DMS53 (cell line): ENCODE results near the gene TMEM40.
"Not testable (repeated sequence)": the region's sequence is repeated elsewhere in the genome, so short reads cannot be mapped to it uniquely, and the experiment has no call there.

Source experiments
- DNase-seq: peaks from one replicate; lab custom pipeline; 2025; lab: John Stamatoyannopoulos, UW

The TMEM40 gene, protein sequence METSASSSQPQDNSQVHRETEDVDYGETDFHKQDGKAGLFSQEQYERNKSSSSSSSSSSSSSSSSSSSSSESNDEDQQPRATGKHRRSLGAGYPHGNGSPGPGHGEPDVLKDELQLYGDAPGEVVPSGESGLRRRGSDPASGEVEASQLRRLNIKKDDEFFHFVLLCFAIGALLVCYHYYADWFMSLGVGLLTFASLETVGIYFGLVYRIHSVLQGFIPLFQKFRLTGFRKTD

DNA sequence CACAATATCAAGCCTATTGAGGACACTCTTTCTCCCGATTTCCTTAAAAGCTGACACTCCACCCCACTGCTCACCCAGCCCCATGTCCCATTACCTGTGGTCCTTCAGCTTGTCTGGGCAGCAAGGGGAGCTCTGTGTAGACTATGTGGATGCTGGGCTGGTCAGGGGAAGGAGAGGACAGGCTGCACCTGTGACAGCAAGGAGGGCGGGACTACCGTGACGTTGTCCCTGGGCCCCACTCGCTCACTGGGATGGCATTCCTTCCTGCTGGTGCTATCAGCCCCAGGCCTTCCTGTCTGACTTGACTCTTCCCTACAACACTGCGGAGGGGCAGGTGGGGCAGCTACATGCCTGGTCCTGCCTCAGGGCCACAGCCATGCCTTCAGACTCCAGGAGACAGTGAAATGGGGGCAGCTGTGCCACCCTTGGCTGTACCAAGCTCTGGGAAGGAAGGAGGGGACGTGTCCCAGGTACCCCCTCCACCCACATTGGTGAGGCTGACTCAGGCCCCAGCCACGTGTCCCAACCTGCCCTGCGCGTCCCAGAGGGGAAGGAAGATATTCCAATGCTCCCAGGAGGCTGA, at the start of gene TMEM40:
TMEM40 (minus strand) TSS at position 163 of the 583 bp plus-strand sequence. CDS start 9,427 bp downstream, outside the sequence.
- DNase-seq: no peak

DNA sequence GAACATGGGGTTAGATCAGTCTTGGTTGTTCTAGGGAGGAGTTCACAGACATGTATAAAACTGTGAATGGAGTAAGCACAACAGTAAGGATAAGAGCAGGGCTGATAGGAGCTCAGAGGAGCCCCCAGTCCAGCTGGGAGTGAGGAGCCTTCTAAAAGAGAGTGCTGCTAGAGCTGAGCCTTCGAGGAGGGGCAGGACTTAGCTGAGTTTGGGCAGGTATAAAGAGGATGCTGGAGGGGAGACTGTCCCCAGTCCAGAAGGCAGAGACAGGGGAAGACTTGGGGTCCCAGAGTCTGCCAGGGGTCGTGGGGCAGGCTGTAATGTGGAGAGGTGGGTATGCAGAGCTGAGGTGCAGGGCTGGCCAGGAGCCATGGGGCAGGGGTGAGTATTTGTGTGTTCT, 49.5 kb upstream of the TMEM40 start:
- DNase-seq: no peak

DNA sequence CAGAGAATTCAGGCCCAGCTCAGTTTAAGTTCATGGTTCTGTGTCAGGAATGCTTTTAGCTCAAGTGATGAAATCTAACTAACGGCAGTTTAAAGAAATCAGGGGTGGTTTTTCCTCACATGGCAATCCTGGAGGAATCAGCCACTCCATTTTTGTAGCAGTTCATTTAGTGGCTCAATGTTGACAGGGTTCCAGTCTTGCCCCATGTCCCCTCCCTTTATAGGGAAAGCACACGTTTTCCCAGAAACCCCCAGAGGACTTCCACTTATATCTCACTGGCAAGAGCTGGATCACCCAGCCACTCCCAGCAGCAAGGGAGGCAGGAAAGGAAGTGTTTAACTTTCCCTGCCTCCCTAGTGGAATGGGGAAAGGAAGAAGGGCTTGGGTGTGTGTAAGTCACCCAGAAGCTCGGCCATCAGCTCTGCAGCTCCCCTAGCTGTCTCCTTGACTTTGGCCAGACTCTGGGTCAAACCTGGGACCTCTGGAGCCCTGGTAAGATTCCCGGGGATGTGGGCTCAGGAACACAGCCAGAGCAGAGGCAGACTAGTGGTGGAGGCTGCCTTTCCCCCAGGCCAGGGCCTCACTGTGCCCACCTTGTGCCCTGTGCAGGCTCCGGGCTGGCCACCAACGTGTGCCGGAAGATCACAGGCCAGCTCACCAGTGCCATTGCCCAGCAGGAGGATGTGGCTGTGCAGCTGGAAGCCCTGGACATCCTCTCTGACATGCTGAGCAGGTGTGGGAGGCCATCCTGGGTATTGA, 48.7 kb upstream of the TMEM40 start:
- no peak for DNase-seq

DNA sequence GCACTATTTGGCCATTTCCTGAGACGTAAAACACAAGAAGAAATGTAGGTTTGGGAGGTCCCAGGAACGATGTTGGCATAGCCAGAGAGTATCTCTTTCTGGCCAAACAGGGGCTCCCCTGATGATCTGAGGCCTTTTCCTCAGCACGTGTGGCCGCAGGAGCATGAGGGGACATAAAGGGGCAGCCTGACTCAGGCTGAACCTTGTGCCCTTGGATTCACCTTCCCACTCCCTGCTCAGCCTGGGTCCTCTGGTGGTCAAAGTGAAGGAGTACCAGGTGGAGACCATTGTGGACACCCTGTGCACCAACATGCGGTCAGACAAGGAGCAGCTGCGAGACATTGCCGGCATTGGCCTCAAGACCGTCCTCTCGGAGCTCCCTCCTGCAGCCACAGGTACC, 48.0 kb upstream of the TMEM40 start:
- no peak for DNase-seq

DNA sequence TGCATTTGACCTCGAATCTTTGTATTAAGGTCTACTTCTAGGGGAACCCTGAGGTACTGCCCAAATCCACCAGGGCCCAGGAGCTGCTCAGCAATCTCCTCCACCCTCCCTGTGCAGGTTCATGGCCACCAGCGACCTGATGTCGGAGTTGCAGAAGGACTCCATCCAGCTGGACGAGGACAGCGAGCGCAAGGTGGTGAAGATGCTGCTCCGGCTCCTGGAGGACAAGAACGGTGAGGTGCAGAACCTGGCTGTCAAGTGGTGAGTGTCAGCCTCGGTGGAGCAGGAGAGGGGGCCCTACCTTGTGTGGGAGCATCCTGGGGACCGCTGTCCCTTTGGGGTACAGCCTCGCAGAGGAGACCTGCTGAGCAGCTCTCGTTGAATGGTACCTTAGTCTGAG, 44.3 kb upstream of the TMEM40 start:
- DNase-seq: no peak

DNA sequence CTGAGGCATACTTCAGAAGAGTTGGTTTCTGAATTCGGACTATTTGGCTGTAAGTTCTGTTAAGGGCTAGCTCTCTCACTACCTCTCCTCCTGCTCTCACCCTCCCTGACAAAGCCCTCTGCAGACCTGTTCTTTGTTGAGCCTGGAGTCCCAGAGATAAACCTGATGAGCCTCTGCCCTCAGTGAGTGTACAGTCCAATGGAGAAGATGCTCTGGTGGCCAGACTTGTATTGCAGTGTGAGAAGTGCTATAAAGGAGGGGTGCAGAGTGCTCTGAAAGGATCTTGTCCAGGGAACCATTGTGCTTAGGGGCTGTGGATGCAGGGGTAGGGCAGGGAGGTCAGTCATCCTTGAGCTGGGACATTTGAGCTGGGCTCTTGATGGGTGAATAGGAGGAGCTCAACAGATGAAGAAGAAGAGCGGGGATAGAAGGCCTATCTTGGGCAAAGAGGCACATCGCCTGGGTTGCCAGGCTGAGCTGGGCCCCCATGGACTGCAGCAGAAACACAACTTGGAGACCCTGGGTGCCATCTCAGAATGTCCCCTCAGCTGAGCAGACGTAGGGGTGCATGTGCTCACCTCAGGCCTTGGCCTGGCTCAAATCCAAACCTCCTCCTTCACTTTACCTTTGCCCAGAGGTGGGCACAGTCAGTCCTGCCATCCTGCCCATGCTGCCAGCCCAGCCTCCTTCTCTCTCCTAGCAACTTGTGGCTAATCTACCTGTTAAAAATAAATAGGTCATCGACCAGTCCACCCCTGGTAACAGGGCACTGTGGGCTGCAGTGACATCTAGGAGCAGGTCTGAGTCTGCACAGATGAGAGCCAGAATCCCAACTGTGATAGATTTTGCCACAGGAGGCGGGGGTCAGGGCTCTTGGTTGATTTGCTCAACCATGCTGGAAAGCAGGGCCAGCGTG, 40.7 kb upstream of the TMEM40 start:
- DNase-seq: no peak

DNA sequence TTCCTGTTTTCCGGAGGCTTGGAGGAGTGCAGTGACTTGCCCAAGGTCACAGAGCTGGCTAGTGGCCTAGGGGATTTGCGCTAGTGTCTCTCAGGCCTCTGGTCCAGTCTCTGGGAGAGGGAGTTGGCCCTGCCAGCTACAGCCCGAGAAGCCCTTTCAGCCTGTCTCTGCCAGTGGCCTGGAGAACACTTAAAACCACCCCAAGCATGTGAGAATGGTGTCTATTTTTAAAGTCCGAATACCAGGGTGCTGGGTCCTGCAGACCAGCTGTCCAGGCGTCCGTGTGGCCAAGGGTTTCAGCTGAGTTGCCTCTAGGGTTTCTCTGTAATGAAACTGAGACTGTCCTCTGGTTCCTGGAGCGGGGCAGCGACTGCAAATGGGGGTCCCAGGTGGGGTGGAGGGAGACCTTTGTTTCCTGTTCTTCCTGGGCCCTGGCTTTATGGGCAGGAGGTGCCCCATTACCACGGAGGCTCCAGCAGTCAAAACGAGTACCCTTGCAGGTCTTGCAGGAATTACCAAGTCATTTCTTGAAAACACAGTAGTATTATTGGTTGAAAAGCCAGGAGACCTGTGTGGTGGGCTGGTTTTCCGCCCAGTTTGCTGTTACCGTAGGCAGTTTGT, 39.6 kb upstream of the TMEM40 start:
- no peak for DNase-seq

DNA sequence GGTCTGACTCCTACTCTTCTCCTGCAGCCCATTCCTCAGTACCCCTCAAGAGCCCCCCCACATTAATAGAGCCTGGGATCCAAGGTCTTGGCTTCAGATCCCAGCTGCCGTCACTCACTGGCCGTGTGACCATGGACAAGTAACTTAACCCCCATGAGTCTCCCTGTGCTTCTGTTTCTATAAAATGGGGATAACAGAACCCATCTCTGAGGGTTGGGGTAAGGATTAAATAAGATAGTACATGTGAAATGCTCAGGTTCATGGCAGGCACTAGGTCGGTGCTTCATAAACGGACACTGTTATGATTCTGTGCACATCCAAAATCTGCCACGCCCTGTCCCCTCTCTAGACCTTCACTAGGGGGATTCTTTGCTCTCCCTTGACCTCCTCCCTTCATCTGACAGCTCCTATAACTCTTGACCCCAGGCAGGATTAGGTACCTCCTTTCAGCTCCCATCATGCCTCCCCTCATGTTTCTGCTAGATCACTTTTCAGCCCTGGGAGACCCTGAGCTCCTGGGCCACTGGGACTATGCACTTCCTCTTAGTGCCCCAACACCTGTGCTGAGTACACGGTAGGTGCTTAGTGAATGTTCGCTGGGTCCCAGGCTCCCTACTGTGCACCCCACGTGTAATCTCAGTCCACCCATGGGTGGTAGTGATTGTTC, 39.0 kb upstream of the TMEM40 start:
- DNase-seq: no peak

DNA sequence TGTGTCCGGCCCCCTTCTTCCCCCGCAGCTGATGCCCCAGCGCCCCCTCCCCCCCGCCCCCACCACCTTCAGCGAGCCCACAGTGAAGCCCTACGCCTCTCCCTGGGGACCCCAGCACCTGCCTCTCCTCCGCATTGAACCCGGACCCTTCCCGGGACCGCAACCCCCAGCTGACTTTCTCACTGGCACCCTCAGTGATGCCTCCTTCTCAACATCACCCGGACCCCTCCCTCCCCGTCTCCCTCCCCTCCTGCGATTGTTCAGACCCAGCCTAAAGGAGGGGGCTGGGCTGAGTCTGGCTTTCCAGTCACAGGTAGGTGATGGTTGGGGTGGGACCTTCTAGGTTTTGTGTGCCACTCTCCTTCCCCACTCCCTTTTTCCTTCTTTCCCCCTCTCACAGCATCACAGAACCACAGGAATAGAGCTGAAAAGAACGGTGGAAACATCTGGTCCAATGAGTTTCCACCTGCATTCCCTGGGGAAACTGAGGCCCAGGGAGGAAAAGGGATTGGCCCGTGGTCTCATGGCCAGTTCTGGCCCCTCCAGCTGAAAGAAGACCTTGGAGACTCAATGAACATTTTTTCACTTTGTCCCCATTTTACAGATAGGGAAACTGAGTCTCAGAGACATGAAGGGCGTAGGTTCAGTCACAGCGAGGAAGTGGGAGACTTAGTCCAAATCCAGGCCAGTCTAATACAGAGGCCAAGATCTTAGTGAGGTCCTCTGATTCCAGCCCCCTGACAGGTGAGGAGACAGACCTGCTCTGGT, 38.2 kb upstream of the TMEM40 start:
- no peak for DNase-seq

DNA sequence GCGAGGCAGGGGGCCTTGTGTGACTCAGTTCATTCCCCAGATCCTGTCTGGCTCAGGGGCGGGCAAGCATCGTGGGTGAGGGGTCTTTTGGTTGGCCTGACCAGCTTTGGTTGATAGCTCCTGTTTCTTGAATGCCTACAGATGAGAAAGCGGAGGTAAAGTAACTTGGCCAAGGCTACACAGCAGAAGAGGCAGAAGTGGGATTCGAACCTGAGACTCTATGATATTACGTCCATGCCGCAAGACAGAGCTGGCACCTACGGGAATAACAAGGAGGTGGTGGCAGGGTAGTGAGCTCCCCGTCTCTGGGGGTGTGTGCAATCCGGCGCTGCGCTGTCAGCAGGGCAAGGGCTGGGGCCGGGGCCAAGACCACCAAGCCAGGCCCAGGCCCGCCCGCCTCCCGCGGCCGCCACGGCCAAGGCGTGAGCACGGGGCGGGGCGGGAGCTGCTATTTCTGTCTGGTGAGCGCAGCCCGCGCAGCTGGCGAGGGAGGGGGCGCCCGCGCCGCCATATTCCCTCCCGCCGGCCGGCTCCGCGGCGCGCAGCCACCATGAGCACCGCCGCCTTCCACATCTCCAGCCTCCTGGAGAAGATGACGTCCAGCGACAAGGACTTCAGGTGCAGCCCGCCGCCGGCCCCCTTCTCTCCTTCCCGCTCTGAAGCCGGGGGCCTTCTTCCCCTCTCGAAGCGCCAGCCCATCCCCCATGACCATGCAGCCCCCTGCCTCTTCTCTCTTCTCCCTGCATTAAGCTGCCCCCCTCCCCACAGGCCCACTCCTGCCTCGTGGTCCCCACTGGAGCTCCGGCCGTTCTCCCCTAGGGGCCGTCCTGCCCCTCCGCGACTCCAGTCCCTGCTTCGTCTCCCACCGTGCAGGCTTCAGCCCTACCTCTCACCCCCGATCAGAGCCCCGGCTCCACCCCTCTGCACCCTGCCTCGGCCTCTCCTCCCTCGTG, 37.4 kb upstream of the TMEM40 start, which contains the start of gene CAND2:
CAND2 (plus strand) TSS at position 510 of the 953 bp plus-strand sequence; CDS start at position 551, 41 bp downstream.
- peak; percentile 38 for DNase-seq

DNA sequence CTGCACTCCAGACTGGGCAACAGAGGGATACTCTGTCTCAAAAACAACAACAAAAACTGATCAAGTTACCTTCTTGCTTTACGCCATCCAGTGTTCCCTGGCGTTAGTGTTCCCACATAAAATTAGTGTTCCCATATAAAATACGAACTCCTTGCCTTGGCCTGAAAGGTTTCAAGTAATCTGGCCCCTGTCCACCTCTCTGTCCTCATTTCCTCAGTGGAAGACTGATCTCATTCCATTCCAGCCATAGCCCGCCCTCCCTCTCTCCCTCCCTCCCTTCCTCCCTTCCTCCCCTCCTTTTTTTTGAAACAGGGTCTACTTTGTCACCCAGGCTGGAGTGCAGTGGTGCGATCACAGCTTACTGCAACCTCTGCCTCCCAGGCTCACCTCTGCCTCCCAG, 34.6 kb upstream of the TMEM40 start:
- no peak for DNase-seq

DNA sequence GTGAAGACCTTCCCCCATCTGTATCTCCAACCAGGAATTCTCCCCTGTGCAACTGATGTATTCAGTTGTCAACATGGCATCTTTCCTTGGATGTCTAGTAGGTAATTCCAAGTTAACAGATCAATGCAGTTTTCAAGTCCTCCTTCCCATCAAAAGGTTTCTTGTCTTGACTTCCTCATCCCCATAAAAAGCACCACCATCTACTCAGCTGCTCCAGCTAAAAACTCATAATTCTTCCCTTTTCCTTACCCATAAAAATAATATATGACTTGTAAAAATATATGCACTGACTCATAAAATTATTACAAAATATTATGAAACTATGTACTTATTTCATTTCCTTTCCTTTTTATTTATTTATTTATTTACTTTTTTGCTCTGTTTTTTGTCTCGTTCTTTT, 32.4 kb upstream of the TMEM40 start:
- DNase-seq: no peak

DNA sequence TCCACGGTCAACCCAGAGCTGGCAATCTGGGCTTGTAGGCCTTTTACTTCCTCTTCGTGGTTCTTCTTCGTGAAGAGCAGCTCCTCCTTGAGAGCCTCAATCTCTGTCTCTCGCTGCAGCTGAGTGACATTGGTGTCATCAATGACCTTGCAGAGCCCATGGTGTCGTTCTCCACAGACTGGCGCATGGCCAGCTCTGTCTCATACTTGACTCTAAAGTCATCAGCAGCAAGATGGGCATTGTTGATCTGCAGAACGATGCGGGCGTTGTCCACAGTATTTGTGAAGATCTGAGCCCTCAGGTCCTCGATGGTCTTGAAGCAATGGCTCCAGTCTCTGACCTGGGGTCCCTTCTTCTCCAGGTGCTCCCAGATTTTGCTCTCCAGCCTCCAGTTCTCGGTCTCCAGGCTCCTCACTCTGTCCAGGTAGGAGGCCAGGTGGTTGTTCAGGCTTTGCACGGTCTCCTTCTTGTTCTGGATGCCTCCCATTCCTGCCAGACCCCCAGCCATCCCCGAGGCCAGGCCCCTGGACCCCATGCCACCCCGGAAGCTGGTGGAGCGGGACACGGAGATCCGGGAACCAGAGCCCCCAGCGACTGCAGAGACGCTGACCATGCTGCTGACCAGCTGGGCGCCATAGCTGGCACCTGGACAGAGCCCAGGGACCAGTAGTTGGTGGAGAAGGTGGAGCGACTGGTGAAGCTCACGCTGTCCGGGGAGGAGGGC, 29.1 kb upstream of the TMEM40 start:
- not testable (repeated sequence) for DNase-seq

DNA sequence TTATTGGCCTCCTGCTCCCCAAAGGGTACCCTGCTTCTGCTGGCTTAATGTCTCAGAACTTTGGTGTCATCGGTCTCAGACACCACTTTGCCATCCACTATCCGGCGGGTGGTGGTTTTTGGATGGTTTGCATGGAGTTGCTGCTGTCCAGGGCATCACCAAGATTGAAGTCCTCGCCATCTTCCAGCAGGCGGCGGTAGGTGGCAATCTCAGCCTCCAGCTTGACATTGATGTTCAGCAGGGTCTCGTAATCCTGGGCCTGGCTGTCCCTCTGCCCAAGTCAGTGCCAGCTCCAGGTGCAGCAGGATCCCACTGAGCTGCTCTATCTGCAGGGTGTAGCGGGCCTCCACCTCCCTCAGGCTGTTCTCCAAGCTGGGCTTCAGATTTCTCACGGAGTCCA, 28.3 kb upstream of the TMEM40 start:
- peak; percentile 49 for DNase-seq

DNA sequence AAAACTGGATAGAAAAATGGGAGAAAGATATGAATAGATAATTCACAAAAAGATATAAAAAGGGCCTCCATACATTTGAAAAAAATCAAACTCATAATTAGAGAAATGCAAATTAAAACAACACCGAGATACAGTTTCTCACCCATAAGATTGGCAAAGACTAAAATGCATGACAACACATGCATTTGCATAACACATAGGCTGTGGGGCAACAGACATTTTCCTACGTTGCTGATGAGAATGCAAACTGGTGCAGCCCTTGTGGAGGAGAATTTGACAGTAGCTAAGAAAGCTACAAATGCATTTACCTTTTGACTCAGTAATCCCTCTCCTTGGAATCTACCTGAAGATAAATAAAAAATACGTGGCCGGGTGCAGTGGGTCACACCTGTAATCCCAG, 26.0 kb upstream of the TMEM40 start:
- DNase-seq: no peak

DNA sequence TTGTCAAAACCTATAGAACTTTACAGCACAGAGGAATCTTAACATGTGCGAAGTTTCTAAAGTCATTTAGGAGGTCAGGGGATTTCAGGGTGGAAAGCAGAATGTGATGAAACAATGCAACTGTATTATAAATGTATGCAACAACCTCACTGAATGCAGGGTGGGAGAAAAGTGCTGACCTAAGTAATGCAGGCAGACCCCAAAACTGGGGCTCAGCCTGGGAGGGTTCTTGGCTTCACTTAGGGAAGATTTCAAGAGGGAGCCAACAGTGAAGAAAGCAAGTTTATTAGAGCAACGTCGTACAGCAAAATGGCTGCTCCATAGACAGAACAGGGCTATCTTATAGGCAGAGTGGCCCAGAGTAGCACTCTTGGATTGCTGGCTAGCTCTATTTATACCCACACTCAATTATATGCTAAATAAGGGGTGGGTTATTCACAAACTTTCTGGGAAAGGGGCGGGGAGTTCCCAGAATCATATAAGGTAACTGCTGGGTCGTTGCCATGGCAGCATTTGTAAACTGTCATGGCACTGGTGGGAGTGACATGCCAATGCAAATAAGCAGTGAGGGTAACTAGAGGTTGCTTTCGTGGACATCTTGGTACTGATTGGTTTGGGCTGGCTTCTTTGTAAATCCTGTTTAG, 23.2 kb upstream of the TMEM40 start:
- DNase-seq: no peak

DNA sequence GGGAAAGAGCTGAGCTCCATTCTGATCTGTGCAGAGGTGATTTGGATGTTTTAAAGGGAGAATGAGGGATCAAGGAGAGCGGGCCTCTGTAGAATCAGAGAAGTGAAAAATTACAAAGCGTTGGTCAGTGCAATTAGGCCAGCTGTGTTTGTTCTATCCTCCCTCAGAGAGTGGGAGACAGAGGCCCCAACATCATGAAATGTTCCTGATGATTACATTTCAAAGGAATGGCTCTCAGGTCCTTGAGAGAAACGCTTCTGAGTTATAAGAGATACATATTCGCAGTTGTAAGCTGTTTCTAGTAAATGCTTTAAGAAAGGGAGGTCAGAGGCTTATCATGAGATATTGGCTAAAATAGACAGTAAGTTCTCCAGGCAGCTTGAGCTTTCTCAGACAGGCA, 21.7 kb upstream of the TMEM40 start:
- DNase-seq: no peak

DNA sequence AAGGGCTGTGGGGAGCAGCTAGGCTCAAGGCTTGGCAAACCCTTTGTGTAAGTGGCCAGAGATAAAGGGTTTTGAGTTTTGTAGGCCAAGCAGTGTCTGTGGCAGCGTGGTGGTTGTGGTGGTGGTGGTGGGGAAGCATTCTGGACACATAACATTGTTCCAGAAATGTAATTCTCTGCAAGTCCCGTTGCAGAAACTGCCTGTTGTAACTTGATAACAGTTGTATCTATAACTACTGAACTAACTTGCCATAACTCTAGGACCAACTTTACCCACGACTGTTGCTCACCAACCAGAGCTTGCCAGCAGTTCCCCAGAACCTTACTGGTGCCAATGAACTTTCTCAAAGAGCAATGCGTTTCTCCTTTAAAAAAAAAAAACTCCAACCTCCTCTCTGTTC, 18.1 kb upstream of the TMEM40 start:
- no peak for DNase-seq
